NCI-H748 (cell line): ENCODE data around the gene MALT1.
A peak's percentile ranks its signal among the peaks of the same experiment; 100 is the strongest.
"Not testable (repeated sequence)": the region's sequence is repeated elsewhere in the genome, so short reads cannot be mapped to it uniquely, and the experiment has no call there.

Source experiments
- DNase-seq: peaks from one replicate; lab custom pipeline; 2025; ENCODE audit not compliant: unreplicated experiment; lab: John Stamatoyannopoulos, UW

Gene MALT1

GRCh38 chr18:58732471-58732870 is 61.2 kb downstream of the MALT1 start:
- no peak for DNase-seq

DNA sequence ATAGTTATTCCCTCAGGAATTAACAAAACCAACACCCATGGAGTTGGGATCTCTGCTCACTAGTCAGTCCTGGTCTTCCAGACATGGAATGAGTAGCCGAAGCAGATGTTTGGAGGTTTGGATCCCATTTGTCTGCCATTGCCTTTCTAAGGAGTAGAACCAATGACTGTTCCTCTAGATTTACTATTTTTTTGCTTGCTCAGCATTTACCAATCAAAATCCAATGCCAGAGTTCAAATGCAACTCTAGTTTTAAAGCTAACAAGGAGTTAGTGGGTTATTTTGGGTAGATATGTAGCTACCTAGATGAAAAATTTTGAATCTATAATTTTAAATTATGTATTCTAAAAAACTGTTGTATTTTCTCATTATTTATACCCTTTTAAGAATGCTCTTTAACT is 62.6 kb downstream of the MALT1 start:
- DNase-seq = no peak

DNA sequence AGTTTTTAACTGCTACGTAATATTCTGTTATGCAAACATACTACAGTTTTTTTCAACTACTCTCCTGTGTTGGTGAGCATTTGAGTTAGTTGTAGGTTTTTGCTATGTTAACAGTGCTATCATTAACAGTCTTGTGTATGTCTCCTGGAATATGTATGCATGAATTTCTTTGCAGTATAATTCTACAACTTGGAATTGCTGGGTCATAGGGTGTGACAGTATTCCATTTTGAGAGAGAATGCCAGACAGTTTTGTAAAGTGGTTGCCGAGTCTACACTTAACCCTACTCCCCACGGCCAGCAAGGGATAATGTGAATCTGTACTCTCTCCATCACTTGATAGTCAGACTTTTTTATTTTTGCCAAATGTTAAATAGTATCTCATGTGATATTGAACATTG is 67.1 kb downstream of the MALT1 start:
- DNase-seq = no peak

DNA sequence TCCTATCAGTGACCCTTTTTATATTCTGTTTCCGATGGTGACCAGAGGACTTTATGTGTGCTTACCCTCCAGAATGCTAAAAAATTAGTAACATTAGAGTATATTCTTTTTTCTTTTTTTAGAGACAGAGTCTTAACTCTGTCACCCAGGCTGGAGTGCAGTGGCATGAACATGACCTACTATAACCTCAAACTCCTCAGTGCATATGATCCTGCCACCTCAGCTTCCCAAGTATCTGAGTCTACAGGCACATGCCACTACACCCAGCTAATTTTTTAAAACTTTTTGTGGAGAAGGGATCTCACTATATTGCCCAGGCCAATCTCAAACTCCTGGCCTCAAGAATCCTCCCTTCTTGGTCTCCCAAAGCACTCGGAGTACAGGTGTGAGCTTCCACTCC is 74.6 kb downstream of the MALT1 start:
- DNase-seq = no peak

DNA sequence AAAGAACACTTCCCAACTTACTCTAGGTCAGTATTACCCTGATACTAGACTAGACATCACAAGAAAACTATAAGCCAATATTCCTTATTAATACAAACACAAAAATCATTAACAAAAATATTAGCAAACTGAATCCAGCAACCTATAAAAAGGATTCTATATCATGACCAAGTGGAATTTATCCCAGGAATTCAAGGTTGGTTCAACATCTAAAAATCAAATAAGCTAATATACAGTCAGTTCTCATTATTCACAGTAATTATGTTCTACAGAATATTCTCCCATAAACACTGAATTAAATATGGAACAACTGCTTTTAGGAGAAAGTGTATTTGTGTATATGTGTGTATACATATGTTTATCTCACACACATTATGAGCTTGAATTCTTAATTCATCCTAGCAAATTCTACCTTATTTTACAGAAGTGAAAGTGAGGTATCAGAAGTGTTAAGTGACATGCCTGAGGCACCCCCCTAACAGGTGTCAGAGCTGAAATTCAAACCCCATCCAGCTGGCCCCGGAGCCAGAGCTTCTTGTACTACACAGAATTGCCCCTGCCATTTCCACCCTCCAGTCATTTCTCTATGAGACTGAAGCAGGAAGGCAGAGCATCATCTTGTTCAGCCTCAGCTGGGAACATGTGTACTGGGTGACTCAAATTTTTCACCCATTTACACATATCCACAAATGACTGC is 77.8 kb downstream of the MALT1 start:
- no peak for DNase-seq

DNA sequence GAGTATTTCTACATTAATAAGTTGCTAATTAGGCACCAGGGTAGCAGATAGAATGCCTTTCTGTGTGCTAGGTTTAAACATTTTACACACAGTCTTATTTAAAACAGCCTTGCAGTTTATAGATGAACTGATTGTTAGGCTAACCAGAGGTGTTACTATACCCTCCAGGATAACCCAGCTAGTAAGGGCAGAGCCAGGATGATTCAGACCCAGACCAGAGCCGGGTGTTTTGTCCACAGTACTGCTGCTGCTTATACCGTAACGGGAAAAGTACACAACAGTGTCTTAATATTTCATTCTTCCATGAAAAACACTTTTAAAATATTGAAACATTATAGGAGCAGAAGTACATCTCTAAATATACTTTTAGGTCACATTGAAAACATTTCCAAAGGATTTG is 82.7 kb downstream of the MALT1 start:
- no peak for DNase-seq

DNA sequence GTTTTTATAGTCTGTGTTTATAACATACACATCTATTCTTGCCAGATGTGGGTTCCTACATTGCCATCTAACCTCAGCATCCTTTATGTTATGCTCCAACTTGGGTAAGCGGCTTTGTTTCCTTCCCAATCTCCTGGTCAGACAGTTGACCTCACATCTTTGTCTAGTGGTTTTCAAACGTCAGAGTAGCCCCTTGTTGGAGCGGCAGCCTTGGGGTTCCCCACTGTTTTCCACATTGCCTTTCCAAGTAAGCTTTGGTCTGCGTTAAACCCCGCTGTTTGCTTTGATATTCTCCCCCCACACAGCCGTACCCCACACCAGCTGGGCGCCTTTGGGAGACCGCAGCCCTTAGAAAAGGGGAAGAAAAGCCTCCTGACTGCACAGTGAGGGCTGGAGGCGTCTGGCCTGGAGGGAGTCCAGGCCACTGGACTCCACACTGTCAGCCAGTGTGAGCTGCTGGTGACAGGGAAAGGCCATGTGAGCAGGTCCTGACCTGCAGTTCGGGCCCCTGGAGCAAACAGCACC is 83.3 kb downstream of the MALT1 start:
- no peak for DNase-seq

DNA sequence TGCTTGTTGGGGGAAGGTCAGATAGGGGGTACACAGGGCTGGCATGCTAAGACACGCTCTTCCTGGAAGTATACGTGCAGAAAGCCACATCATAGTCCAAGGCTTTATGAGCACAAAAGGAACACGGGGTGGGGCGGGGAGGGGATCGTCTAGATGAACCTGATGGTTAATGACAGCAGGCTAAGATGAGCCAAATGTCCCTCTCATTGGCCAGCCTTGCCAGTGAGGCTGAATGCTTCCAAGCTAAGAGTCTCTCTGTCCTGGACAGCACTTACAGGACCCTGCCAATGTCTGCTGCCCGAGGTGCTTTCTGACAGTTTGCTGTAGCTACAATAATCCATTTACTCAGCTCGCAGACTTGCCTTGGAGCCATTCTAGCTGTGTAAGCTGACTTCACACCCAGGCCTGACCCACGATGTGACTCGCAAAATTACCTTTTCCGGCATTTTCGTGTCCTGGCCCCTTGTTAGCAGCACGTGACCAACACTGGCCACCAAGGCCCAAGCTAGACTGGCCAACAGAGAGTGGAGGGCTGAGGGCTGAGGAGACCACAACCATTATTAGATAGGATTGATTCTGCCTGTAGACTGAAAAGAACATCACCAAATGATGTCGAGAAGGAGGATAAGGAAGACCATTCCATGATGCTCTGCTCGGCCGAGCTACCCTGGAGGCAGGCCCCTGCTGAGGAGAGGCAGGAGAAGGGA is 84.2 kb downstream of the MALT1 start:
- DNase-seq = peak; percentile 17

DNA sequence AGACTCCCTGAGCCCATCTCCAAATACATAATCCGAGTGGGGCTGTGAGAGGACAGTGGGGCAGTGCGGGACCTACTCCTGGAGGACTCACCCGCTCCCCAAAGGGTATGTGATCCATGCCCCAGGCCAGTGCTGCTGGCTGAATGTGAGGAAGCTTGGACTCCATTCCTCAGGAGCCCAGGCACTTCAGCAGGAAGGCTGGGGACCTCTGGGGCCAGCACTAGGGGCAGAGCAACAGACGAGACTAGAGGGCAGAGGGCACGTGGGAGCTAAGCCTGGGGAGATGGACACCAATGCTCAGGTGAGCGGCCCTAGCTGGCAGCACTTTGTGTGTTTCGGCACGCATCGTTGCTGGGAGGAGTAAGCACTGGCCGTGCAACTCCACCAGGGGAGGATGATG is 84.9 kb downstream of the MALT1 start:
- no peak for DNase-seq

DNA sequence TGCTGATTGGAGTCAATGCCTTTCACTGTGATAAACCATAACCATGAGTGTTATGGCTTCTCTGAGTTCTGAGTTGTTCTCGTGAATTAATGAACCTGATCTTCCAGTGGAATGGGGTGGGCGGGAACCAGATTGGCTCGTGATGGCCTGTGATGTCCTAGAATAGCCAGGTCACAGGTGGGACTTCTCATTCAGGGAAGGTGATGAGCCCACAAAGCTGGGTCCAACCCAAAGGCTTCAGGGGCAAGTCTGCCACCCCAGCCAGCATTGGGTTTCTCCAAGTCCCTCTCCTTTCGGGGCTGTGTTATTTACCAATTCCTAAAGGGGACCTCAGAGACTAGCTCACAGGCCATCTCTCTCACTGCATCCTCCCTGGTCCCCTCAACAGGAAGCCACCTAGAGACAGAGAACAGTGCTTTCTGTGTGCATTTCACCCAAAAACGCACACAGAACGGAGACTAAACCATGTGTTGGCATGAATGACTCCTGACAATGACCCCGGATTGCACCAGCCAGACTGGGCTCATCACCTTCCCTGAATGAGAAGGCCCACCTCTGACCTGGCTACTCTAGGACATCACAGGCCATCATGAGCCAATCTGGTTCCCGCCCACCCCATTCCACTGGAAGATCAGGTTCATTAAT is 85.5 kb downstream of the MALT1 start:
- DNase-seq = no peak

DNA sequence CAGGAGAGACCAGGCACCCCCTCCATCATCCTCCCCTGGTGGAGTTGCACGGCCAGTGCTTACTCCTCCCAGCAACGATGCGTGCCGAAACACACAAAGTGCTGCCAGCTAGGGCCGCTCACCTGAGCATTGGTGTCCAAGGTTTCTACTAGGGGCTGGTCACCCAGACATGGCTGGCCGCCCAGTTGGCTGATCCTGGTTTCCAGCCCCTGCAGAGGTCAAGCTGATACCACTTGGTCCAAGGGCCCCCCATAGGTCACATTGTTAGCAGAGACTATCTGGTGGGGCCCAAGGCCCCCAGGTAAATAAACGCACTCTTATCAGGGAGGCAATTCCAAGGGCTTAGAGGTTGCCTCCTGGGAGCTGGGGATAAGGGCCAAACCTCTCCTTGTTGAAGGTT is 86.1 kb downstream of the MALT1 start:
- not testable (repeated sequence) for DNase-seq

DNA sequence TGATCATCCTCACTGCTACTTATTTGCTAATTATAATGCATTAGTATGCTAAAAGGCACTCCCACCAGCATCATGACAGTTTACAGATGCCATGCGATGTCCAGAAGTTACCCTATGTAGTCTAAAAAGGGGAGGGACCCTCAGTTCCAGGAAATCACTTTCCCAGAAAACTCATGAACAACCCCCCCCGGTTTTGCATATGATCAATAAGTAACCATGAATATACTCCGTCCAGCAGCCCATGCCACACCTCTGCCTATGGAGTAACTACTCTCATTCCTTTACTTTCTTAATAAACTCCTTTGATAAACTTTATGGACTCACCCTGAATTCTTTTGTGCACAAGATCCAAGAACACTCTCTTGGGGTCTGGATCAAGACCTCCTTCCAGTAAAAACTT is 86.8 kb downstream of the MALT1 start:
- no peak for DNase-seq

DNA sequence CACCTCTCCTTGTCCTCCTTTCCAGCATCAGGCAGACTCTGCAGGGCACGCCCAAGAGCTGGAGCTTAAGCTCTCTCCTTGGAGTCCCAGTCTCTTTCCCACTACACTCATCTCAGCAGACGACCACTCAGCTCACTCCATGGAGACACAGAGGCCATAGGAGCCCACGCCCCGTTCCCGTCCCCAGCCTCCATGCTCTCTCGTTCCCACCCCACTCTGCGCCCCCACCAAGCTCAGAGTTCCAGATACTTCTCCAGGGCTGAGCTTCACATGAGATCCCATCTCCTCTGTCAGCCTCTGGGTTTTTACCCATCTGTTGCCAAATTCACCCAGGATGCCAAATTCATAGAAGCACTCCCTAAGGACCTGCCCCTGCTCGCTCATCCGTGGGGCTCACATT is 87.3 kb downstream of the MALT1 start:
- no peak for DNase-seq

DNA sequence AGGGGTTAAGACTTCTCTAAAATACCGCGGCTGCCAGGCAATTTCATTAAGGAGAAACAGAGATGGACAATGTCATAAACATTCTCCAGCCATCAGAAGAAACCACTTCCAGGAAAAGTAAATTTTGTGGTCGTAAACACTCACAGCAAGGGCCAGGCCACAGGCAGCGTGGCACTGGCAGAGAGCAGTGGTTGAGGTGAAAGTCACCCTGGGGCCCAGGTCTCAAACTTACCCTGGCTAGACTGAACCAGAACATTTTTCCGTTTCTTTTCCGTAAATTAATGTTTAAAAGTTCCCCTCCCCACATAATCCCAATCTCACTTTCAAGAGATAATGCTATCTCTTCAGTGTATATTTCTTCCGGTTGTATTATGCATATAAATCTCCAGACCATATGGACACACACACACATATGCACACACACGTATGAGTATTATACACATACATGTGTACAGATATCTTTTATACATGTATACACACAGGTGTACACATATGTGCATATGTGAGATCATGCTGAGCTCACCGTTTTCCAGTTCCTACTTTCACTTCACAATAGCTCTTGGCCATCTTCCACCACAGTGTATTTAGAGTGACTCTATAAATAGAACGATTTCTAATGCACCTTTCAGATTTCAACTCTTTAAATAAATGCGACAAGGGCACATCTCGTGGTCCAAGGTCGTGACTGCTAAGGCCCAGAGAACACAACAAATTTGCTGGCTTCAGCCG is 90.1 kb downstream of the MALT1 start:
- DNase-seq = no peak

DNA sequence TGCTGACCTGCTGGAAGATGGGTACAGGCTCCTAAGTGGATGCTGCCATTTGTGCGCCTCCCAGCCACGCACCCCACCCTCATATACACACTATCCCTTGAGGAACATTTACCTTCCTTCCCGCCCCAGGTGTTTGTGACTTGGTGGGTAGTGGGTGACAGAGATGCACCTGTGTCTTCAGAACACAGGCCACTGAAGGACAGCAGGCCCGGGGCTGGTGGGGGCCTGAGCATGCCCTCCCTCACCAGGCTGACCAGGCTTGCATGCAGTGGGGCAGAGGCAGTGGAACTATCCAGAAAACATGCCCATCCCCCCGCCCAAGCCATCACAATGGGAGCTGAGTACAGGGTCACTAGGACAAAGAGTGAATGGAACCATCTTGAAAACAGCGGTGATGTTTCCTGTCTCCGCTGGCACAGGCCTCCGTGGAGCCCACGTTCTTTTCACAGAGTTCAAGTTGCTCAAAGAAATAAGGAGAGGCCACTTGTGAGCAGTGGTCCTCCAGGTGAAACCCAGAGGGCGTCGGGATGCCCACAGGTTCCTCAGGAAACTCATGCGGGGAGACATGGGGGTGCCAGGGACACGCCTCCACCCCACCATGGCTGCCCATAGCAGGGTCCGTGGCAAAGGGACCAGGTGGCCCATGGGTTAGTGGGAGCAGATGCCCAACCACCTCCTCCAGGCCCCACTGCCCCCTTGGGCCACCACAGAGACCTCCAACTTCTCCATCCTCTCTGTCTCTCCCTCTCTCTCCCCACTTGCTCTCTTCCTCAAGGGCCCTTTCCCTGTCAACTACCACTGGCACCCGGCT is 90.9 kb downstream of the MALT1 start:
- DNase-seq = no peak

DNA sequence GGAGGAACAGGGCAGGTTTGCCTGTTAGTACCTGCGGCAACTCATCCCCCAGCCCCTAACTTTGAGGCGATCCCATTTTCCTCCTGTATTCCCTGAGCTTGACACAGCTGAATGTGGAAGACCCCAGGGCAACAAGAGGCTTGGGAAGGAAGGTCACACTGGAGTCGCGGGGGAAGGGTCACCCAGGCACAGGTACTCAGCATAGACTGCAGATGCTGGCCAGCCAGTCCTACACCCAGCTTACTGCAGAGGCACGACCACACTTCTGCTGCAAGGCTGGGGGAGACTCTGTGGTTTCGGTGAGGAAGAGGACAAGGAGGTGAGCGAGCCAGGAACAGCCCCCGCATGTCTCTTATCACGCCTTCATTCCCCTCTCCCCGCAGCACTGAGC is 91.5 kb downstream of the MALT1 start:
- no peak for DNase-seq

- no peak for DNase-seq
Measured at GRCh38 chr18:58766164-58766563, 94.9 kb downstream of the MALT1 start.

DNA sequence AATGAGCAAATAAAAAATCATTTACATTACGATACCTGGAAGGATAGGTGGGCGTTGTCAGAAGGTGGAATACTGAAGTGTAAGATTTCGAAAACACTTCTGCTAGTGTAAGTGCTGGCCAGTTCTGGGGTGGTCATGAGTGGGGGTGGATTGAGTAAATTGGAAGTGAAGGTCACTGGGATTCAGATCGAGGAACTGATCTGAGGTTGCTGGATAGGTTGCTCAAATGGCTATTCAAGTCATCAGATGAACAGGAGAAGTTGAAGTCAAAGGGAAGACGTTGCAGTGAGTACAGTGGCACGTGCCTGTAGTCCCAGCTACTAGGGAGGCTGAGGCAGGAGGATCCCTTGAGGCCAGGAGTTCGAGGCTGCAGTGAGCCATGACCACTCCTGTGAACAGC is 95.7 kb downstream of the MALT1 start:
- no peak for DNase-seq

- peak; percentile 81 for DNase-seq
Measured at GRCh38 chr18:58768293-58768974, 97.2 kb downstream of the MALT1 start.

GRCh38 chr18:58769321-58769720 is 98.1 kb downstream of the MALT1 start:
- no peak for DNase-seq
